ENCODE results near the gene DARS1.

DARS1 gene

GRCh38 chr2:136015699-136016098 is 30.3 kb upstream of the DARS1 start:
- no peak for DNase-seq

DNA sequence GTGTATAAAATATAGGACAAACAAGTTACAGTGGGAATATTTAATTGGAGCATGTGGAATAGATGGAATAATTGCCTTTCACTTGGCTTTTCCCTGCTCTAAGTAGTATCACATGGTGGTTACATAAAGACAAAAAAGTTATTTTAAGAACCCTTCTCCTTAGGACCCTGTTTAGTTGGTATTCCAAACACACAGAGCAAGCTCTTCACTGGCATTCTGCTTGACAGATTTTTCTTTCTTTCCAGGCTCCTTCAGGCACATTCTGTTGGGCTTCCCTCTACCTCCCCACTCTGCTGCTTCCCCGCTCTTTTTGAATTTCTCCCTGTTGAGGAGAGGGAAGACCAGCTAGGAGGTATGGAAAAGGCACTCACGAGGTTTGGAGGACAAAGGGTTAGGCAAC is 29.0 kb upstream of the DARS1 start:
- no peak for DNase-seq

DNA sequence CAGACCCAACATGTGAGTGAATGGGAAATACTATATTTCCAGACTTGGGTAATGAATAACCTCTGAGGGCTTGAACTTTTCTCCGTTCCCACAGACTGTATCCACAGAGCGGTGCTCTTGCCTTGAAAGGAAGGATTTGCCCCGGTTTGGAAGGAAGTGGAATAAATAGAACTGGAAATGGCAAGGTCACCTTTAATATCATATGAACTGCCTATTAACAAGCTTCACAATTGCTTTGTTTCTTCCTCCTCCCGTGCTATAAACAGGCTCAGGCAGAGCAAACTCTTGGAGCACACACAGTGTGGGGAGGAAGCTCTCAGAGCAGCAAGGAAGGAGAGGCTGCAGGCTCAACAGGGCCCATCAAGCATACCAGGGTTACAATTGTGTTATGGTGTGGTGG is 28.5 kb upstream of the DARS1 start:
- no peak for DNase-seq

DNA sequence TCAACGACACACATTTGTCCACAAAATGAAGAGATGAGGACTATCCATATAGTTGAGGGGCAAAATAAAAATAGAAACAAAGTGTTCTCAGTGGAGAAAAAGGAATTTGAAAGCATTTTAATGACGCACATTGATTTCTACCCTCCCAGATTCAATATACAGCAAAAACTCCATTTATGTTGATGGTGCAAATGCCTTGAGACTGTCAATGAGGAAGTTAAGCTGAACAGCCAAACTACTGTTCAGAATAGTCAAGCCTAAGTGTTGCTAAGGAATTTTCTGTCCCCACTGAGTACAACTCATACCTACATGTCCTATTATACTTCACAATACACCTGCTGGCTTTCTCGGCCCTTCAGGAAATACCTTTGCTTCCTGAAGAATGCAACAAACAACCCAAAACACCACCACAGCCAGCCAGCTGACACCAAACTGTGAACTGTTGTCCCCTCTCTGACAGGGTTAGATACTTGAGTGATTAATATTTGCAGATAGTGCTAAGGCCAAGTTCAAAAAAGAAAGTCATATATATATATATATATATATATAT is 27.8 kb upstream of the DARS1 start:
- DNase-seq = no peak

- no peak for DNase-seq
Measured at GRCh38 chr2:136012315-136012714, 26.9 kb upstream of the DARS1 start.

- no peak for DNase-seq
Measured at GRCh38 chr2:136010126-136010525, 24.7 kb upstream of the DARS1 start.

DNA sequence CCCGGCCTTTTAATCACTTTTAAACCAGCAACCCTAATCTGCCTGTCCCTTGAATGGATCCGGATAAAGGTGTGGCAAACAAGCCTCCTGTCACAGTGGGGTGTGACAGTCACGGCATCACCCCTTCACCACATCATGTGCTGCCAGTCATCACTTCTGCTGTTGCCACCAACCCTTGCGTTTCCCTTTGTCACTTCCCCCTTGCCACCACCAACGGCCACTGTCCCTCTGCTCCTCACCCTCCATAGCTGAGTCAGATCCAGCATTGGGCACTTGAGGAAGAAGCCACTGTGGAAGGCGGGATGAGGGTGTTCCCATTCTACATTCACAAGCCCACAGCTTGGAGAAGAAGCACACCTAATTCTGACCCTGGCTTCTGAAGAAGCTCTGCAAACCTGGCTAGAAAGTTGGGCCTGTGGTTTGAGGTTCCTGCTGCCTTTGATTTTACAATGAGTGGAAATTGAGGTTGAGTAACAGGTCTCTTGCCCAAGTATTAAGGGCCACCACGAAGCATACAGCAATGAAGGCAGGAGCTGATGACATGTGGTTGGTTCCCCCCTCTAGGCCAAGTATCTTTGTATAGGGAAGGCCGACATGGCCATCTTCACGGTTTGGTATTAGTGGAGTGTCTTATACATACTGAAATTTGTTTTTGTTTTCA is 22.9 kb upstream of the DARS1 start:
- DNase-seq = no peak

GRCh38 chr2:136006658-136007057 is 21.2 kb upstream of the DARS1 start:
- no peak for DNase-seq

DNA sequence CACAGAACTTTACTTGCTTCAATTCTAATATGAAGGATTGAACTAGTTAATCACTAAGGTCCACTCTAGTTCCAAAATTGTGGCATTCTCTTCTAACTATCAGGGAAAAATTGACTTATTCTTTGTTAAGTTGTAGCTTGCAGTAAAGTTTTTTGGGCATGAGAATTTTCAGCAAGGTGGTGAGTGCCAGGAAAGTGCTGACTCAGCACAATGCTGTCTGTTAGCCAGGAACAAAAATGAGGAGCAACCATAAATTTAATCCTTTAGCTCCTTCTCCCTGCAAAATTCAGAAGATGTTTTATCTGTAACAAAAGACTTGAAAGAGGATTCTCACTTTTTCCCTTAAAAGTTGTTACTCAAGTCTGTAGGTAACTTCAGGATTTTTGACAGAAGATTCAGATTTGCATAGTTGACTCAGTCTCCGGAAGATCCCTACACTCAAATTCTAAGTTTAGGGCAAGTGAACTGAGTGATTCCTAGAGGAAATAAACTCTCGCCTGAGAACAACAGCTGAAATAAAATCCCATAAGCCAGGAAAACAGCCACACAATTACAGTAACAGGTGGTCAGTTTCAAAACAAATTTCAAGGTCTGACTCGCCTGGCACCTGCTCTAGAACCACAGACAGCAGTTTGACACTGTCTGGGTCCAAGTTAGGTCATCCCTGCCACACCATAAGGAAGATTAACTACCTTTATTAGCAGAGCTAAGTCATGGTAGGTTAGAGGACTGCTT is 20.2 kb upstream of the DARS1 start:
- DNase-seq = no peak

- no peak for DNase-seq
Measured at GRCh38 chr2:136004965-136005364, 19.5 kb upstream of the DARS1 start.

DNA sequence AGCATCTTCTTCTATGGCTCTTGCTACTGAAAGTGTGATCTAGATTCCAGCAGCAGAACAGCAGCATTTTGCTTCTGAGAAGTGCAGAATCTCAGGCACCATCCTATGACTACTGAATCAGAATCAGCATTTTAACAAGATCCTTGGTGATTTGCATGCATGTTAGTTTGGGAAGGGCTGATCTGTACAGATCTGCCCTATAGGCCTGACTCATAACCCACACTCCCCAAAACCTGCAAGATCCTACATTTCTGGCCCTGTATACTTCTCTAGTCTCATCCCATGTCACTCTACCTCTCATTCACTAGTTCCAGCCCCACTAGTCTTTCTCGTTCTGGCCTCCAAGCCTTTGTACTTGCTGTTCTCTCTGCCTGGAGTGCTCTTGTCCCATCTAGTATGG is 15.7 kb upstream of the DARS1 start:
- no peak for DNase-seq

DNA sequence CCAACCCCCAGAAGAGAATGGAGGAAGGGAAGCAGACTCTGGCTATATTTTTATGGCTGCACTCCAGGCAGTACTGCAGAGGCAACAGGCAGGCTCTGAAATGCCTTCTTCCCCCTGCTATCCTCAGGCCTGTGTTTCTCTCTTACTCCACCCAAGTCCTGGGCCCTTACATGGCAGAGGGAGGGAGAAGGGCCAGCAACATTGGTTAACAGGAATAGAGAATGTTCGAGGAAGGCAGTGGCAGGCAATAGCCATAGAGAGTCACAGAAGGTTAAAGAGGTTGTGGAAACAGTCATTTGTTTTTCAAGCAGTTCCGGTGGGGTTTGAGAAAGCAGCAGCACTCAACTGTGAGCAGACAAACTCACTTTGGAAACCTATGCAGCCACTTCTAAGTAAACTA is 15.1 kb upstream of the DARS1 start:
- DNase-seq = no peak

DNA sequence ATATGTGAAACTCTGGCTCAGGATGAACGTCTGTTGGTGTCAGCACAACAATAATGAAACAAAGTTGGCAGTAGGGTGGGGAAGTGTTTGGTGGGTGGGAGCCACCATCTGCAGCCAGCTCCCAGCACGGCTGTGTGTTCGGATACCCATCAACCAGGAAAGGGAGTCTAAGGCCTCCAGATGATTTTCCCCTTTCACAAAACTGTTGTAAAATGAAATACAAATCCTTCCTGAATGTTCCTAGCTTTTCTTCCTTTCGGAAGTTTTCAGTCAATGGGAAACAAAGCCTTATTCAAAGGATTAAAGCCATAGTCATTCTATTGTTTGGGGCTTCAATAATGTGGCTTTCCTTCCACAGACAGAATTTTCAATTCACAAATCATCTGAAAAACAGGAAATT is 14.5 kb upstream of the DARS1 start:
- DNase-seq = no peak

DNA sequence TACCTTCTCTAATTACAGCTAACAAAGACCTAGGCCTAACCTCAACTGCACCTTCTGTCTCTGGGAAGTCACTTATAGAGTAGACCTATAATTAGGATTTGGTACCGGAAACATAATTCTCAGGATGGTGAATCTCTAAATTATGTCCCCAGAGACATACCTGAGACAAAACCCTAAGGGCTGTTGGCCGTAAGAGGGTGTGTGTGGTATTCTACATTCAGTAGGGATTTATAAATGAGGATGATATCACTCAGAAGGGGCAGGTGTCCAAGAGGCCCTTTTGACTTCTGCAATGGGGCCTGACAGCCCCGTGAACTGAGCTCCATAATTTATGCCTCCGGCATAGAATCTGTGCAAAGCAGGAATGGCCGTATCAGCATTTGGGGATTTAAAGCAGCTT is 13.5 kb upstream of the DARS1 start:
- no peak for DNase-seq

- no peak for DNase-seq
Measured at GRCh38 chr2:135997380-135997779, 12.0 kb upstream of the DARS1 start.

- no peak for DNase-seq
Measured at GRCh38 chr2:135996304-135996703, 10.9 kb upstream of the DARS1 start.

DNA sequence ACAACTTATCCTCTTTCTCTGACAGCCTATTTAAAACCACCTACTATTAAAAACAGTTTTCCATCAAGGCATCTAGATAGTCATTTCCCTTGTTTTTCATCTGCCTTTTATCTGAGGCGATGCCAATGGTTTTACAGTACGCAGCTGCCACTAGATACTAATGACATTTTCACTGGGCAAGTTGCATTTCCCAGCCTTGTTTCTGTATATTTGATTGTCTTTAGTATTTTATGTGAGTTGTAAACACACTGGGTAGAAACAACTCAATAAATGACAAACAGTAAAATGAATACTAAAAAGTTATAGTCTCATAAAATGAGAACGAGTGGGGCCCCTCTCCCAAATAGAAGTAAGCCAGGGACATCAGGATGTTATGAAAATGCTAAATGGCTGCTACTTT is 8.9 kb upstream of the DARS1 start:
- no peak for DNase-seq

GRCh38 chr2:135993421-135993820 is 8.0 kb upstream of the DARS1 start:
- no peak for DNase-seq

- no peak for DNase-seq
Measured at GRCh38 chr2:135991861-135992260, 6.4 kb upstream of the DARS1 start.

- no peak for DNase-seq
Measured at GRCh38 chr2:135987441-135987840, 2.0 kb upstream of the DARS1 start.

- no peak for DNase-seq
Measured at GRCh38 chr2:135986507-135986906, 1.1 kb upstream of the DARS1 start.

DNA sequence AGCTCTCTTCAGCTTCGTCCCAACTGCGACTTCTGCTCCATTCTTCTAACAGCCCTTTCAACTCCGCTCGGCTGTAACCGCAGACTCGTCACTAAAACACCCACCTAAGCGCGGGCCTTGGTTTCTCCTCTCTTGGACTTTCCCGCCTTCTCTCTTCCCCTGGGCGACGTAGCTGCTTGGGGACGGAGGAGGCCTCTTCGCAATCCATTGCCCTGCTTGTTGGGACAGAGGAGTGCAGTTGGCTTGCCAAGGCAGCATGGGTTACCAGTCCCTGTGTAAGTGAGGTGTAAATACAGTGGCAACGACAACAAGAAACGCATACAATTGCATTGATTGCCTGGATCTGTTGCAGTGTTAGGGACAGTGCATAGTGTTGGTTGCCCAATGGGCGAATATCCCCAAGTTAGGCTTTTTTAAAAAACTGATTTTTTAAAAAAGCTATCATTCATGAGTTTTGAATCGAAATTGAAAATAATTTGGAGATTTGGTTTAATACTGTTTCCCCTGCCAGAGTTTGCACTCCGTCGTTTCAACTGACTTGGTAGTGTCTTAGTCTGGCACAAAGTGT is 484 bp upstream of the DARS1 start:
- DNase-seq = peak; percentile 74

- DNase-seq = no peak
Measured at GRCh38 chr2:135984199-135985017, 1.0 kb downstream of the DARS1 start.

Measured in NCI-H2029 treated with DMSO at 0.1 percent for 48 hours (cell line).